Activated naive CD4-positive, alpha-beta T cell treated with Interleukin-2 at 50 U/mL for 16 hours (primary cell): Measurements from ENCODE around the gene MAIP1.
A peak's percentile ranks its signal among the peaks of the same experiment; 100 is the strongest.

ENCODE experiments used
- DNase-seq: peaks from one replicate; pipeline ENCODE4 v3.0.0-alpha.2; 2020

MAIP1 gene

GRCh38 chr2:199950396-199950795, 5.0 kb upstream of the MAIP1 start:
- DNase-seq = no peak

GRCh38 chr2:199951023-199951422, 4.4 kb upstream of the MAIP1 start:
- no peak for DNase-seq

- DNase-seq = no peak
These were observed 409 bp upstream of the MAIP1 start for GRCh38 chr2:199955007-199955338.

- DNase-seq = no peak
These were observed 639 bp downstream of the MAIP1 start for GRCh38 chr2:199956062-199956380.

- no peak for DNase-seq
These were observed 2.6 kb downstream of the MAIP1 start for GRCh38 chr2:199958014-199958413.

- DNase-seq = no peak
These were observed 6.8 kb downstream of the MAIP1 start for GRCh38 chr2:199962203-199962602.

- no peak for DNase-seq
These were observed 11.0 kb downstream of the MAIP1 start for GRCh38 chr2:199966405-199966804.

- DNase-seq = no peak
These were observed 11.6 kb downstream of the MAIP1 start for GRCh38 chr2:199966976-199967375.

GRCh38 chr2:199968126-199968525, 12.7 kb downstream of the MAIP1 start:
- no peak for DNase-seq

GRCh38 chr2:199972088-199972626, 16.8 kb downstream of the MAIP1 start:
- DNase-seq = no peak

GRCh38 chr2:199973703-199974102, 18.3 kb downstream of the MAIP1 start:
- no peak for DNase-seq

- DNase-seq = no peak
These were observed 20.0 kb downstream of the MAIP1 start for GRCh38 chr2:199975273-199975895.

- peak; percentile 31 for DNase-seq
These were observed 22.6 kb downstream of the MAIP1 start for GRCh38 chr2:199977984-199978415.

GRCh38 chr2:199979398-199979797, 24.0 kb downstream of the MAIP1 start:
- DNase-seq = no peak

- DNase-seq = peak; percentile 86
These were observed 24.6 kb downstream of the MAIP1 start for GRCh38 chr2:199979832-199980628.

GRCh38 chr2:199982126-199982843, 26.9 kb downstream of the MAIP1 start:
- DNase-seq = no peak

- DNase-seq = no peak
These were observed 28.2 kb downstream of the MAIP1 start for GRCh38 chr2:199983534-199983933.

GRCh38 chr2:199984159-199984558, 28.8 kb downstream of the MAIP1 start:
- DNase-seq = no peak

GRCh38 chr2:199984755-199985154, 29.4 kb downstream of the MAIP1 start:
- DNase-seq = no peak

GRCh38 chr2:199985625-199986207, 30.3 kb downstream of the MAIP1 start:
- DNase-seq = peak; percentile 51

GRCh38 chr2:199987586-199987985, 32.2 kb downstream of the MAIP1 start:
- DNase-seq = no peak

GRCh38 chr2:199988151-199988550, 32.8 kb downstream of the MAIP1 start:
- no peak for DNase-seq

- DNase-seq = no peak
These were observed 34.4 kb downstream of the MAIP1 start for GRCh38 chr2:199989822-199990221.

GRCh38 chr2:199991691-199992090, 36.3 kb downstream of the MAIP1 start:
- DNase-seq = no peak
